RWPE2 (cell line): ENCODE data around the gene PRR7.

Experiments
- ATAC-seq: fragments of 200-7000 bp; cut with Tn5 transposase; 3 replicates; pipeline ENCODE4 v1.9.1; 2021; ENCODE audit warnings: low read depth
- DNase-seq: peaks from one replicate; pipeline ENCODE4 v3.0.0-alpha.2; 2020; ENCODE audit warnings: low spot score
- H3K27ac ChIP-seq: fragments of 450-650 bp; 2 replicates; pipeline ENCODE4 v1.5.1; 2017; ENCODE audit warnings: mild to moderate bottlenecking; ENCODE audit not compliant: poor library complexity, severe bottlenecking
- H3K27me3 ChIP-seq: fragments of 250-450 bp; sonication (Bioruptor Pico); 2 replicates; pipeline ENCODE4 v1.5.1; 2021; ENCODE audit warnings: mild to moderate bottlenecking, moderate library complexity; ENCODE audit not compliant: insufficient read depth, poor library complexity, severe bottlenecking
- H3K36me3 ChIP-seq: fragments of 250-450 bp; sonication (Bioruptor Pico); 2 replicates; pipeline ENCODE4 v1.5.1; 2020; ENCODE audit warnings: low read depth, mild to moderate bottlenecking, moderate library complexity
- H3K4me1 ChIP-seq: fragments of 250-450 bp; sonication (Bioruptor Pico); 2 replicates; pipeline ENCODE4 v1.5.1; 2021; ENCODE audit warnings: mild to moderate bottlenecking, moderate library complexity; ENCODE audit not compliant: insufficient read depth, poor library complexity, severe bottlenecking
- H3K4me3 ChIP-seq: fragments of 250-450 bp; sonication (Bioruptor Pico); 2 replicates; pipeline ENCODE4 v1.5.1; 2021; ENCODE audit warnings: mild to moderate bottlenecking, moderate library complexity; ENCODE audit not compliant: severe bottlenecking
- H3K9me3 ChIP-seq: fragments of 250-450 bp; sonication (Bioruptor Pico); 2 replicates; pipeline ENCODE4 v1.5.1; 2021; ENCODE audit warnings: mild to moderate bottlenecking, moderate library complexity; ENCODE audit not compliant: severe bottlenecking
- CTCF ChIP-seq: fragments of 450-650 bp; IDR thresholded peaks from one replicate; pipeline ENCODE4 v1.5.1; 2017; ENCODE audit warnings: mild to moderate bottlenecking, moderate library complexity; ENCODE audit not compliant: poor library complexity, severe bottlenecking

Gene PRR7

GRCh38 chr5:177431317-177432142, 15.1 kb upstream of the PRR7 start:
- Histone ChIP-seq H3K9me3 (no peaks in the 10 kb centered on the region), H3K27me3 (no peaks in the 10 kb centered on the region), H3K4me3 (no peak overlapping the region), H3K4me1 (no peaks in the 10 kb centered on the region), H3K27ac (no peak overlapping the region), H3K36me3 (peaks cover 58% of the 10 kb centered on the region)
- TF ChIP-seq CTCF: no peak
- no peak for ATAC-seq
- DNase-seq: no peak

GRCh38 chr5:177432143-177432838, 14.3 kb upstream of the PRR7 start:
- DNase-seq (no peak), ATAC-seq (no peak)
- H3K36me3 ChIP-seq: peaks cover 66% of the 10 kb centered on the region
- H3K4me3 ChIP-seq: no peak overlapping the region
- no peak for TF ChIP-seq CTCF
- no peaks in the 10 kb centered on the region for H3K27me3 ChIP-seq
- H3K27ac ChIP-seq: no peak overlapping the region
- no peaks in the 10 kb centered on the region for H3K4me1 ChIP-seq
- no peaks in the 10 kb centered on the region for H3K9me3 ChIP-seq

- no peaks in the 10 kb centered on the region for H3K27me3 ChIP-seq
- no peaks in the 10 kb centered on the region for H3K9me3 ChIP-seq
- H3K27ac ChIP-seq: no peak overlapping the region
- H3K4me1 ChIP-seq: no peaks in the 10 kb centered on the region
- ATAC-seq (no peak), DNase-seq (no peak)
- H3K36me3 ChIP-seq: peaks cover 73% of the 10 kb centered on the region
- no peak for TF ChIP-seq CTCF
- H3K4me3 ChIP-seq: no peak overlapping the region
These were observed 13.6 kb upstream of the PRR7 start for GRCh38 chr5:177432839-177433657.

- H3K4me1 ChIP-seq: no peaks in the 10 kb centered on the region
- no peak for TF ChIP-seq CTCF
- no peak for ATAC-seq
- no peak overlapping the region for H3K27ac ChIP-seq
- DNase-seq: peak; percentile 75
- H3K27me3 ChIP-seq: no peaks in the 10 kb centered on the region
- H3K9me3 ChIP-seq: no peaks in the 10 kb centered on the region
- peaks cover 76% of the 10 kb centered on the region for H3K36me3 ChIP-seq
- H3K4me3 ChIP-seq: no peak overlapping the region
These were observed 12.9 kb upstream of the PRR7 start for GRCh38 chr5:177433658-177434217.
